Left forelimb (tissue), 1 donor: ENCODE data around the gene DLG4.

Experiments
- DNase-seq: peaks from one replicate; pipeline ENCODE4 v3.0.0-alpha.2; 2018; ENCODE audit warnings: low spot score

The DLG4 gene

DNA sequence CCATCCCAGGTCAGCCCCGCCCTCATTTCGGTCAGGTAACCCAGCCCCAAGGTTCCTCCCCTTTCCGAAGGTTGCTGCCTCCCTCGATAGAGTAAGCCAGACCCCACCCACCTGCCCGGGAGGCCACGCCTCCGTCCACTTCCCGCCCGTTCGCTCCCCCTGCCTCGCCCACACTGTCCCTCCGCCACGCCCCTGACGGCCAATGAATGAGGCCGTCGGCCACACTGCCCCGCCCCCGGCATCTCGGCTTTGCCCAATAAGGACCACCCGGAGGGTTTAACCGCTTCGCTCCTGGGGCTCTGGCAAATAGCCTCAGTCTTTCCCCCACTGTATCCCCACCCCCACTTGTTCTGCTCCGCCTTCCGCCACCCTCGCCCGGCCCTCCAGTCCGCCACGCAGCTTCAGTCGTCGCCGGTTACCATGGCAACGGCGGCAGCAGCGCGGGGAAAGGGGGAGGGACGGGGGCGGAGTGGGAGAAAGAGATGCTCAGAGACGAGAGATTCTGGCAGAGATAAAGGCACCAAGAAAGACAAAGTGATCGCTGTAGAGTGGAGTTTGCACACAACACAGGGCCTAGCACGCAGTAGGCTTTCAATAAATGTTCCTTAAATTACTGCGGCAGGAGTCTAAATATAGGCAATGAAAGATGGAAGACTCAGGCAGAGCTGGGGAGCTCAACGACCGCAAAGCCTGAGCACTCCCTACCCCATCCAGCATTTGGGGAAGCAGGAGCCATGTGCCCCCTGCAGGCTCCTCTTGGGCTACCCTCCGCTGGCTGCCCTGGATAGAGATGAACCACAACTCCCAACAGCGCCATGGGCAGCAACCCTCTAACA is 5.1 kb downstream of the DLG4 start:
- peak; percentile 99 for DNase-seq

DNA sequence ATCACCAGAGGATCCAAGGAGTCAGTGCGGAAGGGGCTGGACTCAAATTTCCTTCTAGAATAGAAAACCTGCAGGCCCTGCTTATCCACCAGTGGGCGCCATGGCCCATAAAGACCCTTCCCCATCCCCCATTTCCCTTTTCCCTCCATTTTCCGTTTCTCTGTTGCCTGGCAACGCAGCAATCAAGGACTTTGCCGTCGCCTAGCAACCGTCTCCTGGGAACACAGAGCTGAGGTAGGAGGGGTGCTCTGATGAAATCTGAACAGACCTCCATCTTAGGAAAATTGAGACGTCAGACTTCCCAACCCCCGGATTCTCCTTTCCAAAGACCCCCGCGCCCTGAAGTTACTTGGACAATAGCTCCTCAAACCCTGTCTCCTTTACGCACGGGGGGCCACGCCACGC is 5.7 kb downstream of the DLG4 start:
- peak; percentile 86 for DNase-seq

- DNase-seq = no peak
These were observed 8.0 kb downstream of the DLG4 start for GRCh38 chr17:7211491-7212273.

DNA sequence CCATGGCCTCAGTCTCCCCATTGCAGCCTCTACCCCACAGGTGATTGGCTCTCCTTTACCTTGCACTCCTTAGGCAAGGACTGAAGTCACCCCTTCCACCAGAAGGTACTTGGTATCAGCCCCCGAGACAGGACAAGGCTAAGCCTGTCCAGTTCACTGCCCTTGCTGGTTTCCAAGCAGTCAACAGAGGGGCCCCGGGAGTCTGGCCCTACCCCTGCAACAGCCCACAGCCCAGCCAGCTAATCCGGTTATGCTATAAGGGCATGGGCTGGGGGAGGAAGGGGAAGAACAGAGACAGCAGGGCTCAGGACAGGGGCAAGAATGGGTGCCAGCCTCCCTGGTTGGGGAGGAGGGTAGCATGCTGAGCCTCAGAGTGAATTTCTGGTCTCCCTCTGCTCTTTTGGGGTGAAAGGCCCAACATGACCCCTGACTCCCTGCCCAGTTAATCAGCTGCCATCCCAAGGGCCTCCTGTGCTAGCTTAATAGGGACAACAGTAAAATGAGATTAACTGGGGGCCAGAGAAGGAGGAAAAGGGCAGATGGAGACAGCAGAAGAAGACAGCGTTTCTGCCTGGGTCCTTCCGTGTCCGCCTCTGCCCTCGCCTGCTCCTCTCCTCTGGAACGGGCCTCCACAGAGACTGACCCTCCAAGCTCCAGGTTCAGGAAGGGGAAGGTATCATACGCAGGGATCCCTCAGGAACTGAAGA is 10.7 kb downstream of the DLG4 start:
- no peak for DNase-seq

GRCh38 chr17:7208027-7208571 is 11.5 kb downstream of the DLG4 start:
- DNase-seq = no peak

DNA sequence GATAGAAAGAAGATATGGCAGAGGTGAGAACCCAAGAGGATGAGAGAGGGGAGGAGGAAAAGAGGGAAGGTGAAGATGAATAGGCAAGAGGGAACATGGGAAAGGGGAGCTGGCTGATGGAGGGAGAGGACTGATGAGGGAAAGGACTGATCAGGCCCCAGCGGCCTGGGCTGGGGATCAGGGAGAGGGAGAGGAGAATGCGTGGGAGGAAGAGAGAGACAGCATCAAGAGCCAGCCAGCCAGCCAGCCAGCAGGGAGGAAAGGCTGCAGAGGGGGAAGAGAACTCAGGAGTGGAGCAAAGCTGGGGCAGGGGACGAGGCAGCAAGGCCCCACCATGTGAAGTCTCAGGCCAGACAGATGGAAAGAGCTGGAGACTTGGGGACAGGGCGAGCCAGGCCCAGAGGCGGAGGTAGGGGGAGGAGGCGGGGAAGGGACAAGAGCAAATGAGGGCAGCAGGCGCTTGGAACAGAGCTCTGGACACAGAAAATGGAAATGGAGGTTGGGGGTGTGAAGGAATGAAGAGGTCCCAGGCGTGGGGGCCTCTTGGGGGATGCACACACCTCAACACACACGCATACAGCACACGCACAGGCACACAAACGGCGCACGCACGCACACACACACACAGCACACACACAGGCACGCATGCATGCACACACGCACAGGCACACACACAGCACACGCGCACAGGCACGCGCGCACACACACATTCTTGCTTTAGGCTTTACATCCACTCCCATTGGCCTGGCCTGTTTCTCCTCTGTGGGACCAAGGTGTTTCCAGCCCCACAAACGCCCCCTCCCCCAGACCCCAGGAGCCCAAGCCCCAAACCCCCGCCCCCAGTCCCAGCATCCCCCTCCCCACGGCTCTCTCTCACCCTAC is 12.3 kb downstream of the DLG4 start:
- peak; percentile 64 for DNase-seq

- DNase-seq = no peak
These were observed 14.1 kb downstream of the DLG4 start for GRCh38 chr17:7205561-7205960.

DNA sequence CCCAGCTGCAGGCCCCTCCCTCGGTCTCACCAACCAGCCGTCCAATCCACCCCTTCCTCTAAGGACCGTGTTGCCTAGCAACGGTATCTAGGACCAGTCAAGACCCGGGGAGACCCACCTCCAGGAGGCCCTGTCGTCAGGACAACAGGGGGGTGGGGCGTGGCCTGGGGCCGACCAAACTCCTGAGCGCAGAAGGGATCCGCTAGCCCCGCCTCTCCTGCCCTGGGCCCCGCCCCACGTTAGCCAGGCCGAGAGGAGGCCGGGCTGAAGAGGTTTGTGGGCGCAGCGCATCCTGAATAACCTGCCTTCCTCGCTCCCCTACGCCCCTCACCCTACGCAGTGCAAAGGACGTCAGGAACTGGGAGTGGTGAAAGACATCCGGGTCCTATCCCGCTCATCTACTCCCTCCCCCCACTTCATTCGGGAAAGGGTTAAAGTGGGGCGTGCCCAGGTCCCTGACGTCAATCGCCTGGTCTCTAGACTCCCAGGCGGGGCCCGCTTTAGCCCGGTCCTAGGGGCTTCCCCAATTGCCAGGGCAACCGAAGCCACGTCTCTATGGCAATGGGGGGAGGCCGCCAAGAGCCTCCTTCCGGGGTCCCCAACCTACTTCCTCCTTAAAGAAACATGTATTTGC is 14.7 kb downstream of the DLG4 start:
- peak; percentile 93 for DNase-seq

GRCh38 chr17:7204336-7204735 is 15.3 kb downstream of the DLG4 start:
- no peak for DNase-seq

- DNase-seq = no peak
These were observed 16.2 kb downstream of the DLG4 start for GRCh38 chr17:7203391-7203790.

DNA sequence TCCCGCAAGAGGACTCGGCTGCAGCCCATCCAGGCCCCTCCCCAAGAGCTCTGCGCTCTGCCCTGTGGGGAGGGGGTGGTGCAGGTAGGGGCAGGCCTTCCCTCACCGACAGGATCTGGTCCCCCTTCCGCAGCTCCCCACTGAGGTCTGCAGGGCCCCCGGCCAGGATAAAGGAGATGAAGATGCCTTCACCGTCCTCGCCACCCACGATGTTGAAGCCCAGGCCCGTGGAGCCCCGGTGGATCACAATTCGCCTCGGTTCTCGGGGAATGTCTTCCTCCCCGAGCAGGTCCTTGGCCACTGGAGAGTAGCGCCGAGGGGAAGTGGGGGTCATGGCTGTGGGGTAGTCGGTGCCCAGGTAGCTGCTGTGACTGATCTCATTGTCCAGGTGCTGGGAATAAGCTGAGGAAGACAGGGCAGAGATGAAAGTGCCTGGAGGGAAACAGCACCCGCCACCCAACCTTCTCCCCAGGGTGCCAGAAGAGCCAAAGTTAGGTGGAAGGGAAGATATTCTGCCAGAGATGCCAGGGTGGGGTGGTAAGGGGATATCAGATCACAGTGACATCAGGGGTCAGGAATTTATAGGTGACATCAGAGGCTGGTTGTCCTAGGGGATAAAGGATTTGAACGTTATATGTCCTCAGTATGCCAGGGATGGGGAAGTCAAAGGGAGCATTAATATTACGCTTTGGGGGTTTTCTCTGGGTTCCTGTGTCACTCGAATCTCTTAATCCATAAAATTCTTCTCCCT is 22.8 kb downstream of the DLG4 start:
- peak; percentile 61 for DNase-seq

GRCh38 chr17:7195971-7196370 is 23.7 kb downstream of the DLG4 start:
- DNase-seq = no peak

DNA sequence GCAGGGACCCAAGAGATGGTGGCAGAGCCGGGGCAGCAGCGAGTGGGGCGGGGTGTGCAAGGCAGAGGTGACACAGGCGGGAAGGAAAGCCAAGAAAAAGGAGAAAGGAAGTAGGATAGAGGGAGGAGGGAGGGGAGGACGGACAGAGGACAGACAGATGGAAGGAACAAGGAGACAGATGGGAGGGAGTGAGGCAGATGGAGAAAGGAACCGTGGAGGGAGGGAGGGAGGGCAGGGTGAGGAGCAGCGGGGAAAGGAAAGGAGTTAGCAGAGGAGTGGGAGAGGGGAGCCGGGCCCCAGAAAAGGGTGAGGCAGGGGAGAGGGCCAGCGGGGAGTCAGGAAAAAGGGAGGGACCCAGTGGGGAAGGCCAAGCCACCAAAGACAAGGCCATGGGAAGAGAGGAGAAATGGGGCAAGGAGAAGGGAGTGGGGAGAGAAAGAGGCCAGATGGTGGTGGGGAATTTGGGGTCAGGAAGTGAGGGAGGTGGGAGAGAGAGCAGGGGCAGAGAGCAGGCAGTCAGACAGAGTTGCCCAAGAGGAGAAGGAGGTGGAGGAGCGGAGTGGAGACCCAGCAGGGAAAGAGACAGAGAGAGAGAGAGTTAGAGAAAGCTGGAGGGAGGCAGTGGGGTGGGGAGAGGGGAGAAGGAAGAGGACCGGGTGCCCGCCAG is 27.2 kb downstream of the DLG4 start:
- no peak for DNase-seq

GRCh38 chr17:7191571-7192270 is 27.9 kb downstream of the DLG4 start:
- DNase-seq = no peak

DNA sequence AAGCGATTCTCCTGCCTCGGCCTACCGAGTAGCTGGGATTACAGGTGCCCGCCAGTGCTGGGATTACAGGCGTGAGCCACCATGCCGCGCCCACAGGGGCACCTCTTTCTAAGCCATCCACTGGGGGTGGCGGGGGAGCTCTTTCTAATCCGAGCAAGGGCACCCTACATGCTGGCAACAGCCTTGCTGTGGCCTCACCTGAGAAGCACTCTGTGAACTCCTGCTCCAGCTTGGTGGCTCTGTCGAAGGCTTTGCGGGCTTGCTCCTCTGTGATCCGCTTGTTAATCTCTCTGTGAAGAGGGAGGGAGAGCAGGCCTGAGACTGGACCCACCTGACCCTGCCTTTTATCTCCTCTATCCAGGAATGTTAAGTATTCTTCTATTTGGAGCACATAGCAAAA is 28.6 kb downstream of the DLG4 start:
- DNase-seq = no peak

GRCh38 chr17:7190276-7190917 is 29.2 kb downstream of the DLG4 start:
- no peak for DNase-seq

DNA sequence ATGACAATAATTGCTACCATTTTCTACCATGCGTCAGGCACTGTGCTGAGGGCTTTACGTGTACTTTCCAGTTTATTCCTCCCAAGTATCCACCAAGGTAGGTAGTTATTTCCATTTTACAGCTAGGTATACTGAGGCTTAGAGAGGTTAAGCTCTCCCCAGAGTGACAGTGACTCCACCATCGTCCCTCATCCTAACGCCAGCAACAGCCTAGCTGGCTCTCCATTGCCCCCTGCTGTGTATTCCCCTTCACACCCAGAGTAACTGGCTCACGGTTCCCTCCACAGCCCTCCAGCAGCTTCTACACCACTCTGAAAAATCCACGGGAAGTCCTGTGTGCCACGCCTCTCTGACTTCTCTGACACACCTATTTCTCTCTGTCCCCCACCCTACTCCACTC is 33.4 kb downstream of the DLG4 start:
- no peak for DNase-seq

- DNase-seq = no peak
These were observed 35.0 kb downstream of the DLG4 start for GRCh38 chr17:7184647-7185046.
